H1 (cell line): Measurements from ENCODE around the gene GRIK1. TPM values are rescaled to one million over a fixed set of nuclear protein-coding genes. Genes with fewer than 3 reads are reported as not detected.

Experiments used
- CTCF ChIA-PET: fragments of 300-600 bp; sonication (Branson Sonifier 250); formaldehyde crosslinking; loops from one replicate; lab custom pipeline; 2021; ENCODE audit not compliant: partially characterized antibody; lab: Charles Lee
- POLR2A ChIA-PET: fragments of 300-600 bp; sonication (Branson Sonifier 250); formaldehyde crosslinking; loops from one replicate; lab custom pipeline; 2021; ENCODE audit warnings: inconsistent platforms; ENCODE audit not compliant: partially characterized antibody; lab: Charles Lee
- DNase-seq, 2 experiments: peaks; one replicate each; pipeline versions ENCODE4 v3.0.0 to v3.0.0-alpha.2; 2010 to 2022; ENCODE audit warnings: low spot score in 2 of 2, low read depth in 1 of 2, mixed read lengths in 1 of 2
- FAIRE-seq: peaks from 2 replicates; lab custom pipeline; 2011; peaks lifted over from hg19 to GRCh38; lab: Jason Lieb, UNC
- H2AFZ ChIP-seq: 2 replicates; pipeline ENCODE4 v1.8.1; 2012; ENCODE audit warnings: low read length, inconsistent platforms
- H2AK5ac ChIP-seq: 2 replicates; pipeline ENCODE4 v1.6.1; 2013; ENCODE audit warnings: low read depth, low read length
- H2BK120ac ChIP-seq: replicated peaks from 2 replicates; pipeline ENCODE3; 2013; ENCODE audit warnings: low read depth, low read length, inconsistent platforms
- H2BK12ac ChIP-seq: 2 replicates; pipeline ENCODE4 v1.6.1; 2013; ENCODE audit warnings: low read depth, low read length
- H2BK15ac ChIP-seq: 2 replicates; pipeline ENCODE4 v1.6.1; 2013; ENCODE audit warnings: low read length
- H2BK20ac ChIP-seq: 2 replicates; pipeline ENCODE4 v1.6.1; 2013; ENCODE audit warnings: low read length
- H2BK5ac ChIP-seq: 2 replicates; pipeline ENCODE4 v1.6.1; 2013; ENCODE audit warnings: low read depth, low read length
- H3K14ac ChIP-seq: 2 replicates; pipeline ENCODE4 v1.6.1; 2013; ENCODE audit warnings: inconsistent platforms; ENCODE audit not compliant: insufficient read length
- H3K18ac ChIP-seq: 2 replicates; pipeline ENCODE4 v1.6.1; 2013; ENCODE audit warnings: low read length; ENCODE audit errors: extremely low read depth
- H3K23ac ChIP-seq: 2 replicates; pipeline ENCODE4 v1.6.1; 2013; ENCODE audit warnings: inconsistent platforms; ENCODE audit not compliant: insufficient read length
- H3K23me2 ChIP-seq: 2 replicates; pipeline ENCODE4 v1.6.1; 2013; ENCODE audit warnings: low read depth, low read length
- H3K27ac ChIP-seq: 2 replicates; pipeline ENCODE4 v1.6.1; 2011; ENCODE audit warnings: low read depth, low read length, inconsistent platforms
- H3K27me3 ChIP-seq, 4 experiments: replicated peaks in 1 of 4; 1 replicate in 1 of 4; 2 replicates in 3 of 4; pipeline versions ENCODE4 v1.6.1 to v1.8.1; 2011 to 2013; ENCODE audit warnings: low read length in 3 of 4, mild to moderate bottlenecking in 3 of 4, inconsistent platforms in 2 of 4, mixed read lengths in 2 of 4, moderate library complexity in 1 of 4; ENCODE audit not compliant: control insufficient read depth in 3 of 4, insufficient read depth in 3 of 4; ENCODE audit errors: extremely low read depth in 1 of 4
- H3K36me3 ChIP-seq, 4 experiments: 2 replicates each; pipeline versions ENCODE4 v1.6.1 to v1.8.1; 2011 to 2013; ENCODE audit warnings: mild to moderate bottlenecking in 4 of 4, low read length in 3 of 4, moderate library complexity in 2 of 4, control low read depth in 1 of 4, inconsistent platforms in 1 of 4; ENCODE audit not compliant: insufficient read depth in 4 of 4, control insufficient read depth in 2 of 4
- H3K4ac ChIP-seq: replicated peaks from 2 replicates; pipeline ENCODE3; 2013; ENCODE audit warnings: low read length, low read depth, mixed read lengths, inconsistent platforms; ENCODE audit not compliant: insufficient read length
- H3K4me1 ChIP-seq, 4 experiments: replicated peaks in 1 of 4; 1 replicate in 1 of 4; 2 replicates in 3 of 4; pipeline versions ENCODE4 v1.6.1 to v1.8.1; 2011 to 2013; ENCODE audit warnings: low read length in 3 of 4, inconsistent platforms in 2 of 4, mixed read lengths in 1 of 4; ENCODE audit not compliant: insufficient read depth in 4 of 4, control insufficient read depth in 3 of 4
- H3K4me2 ChIP-seq, 2 experiments: 2 replicates each; pipeline versions ENCODE4 v1.6.1 to v1.8.1; 2011 to 2013; ENCODE audit warnings: low read depth in 2 of 2, low read length in 2 of 2, control low read depth in 1 of 2, inconsistent platforms in 1 of 2, mild to moderate bottlenecking in 1 of 2; ENCODE audit not compliant: insufficient read depth in 1 of 2
- H3K4me3 ChIP-seq, 4 experiments: fragments of 200-600, 300-600 bp in 1 of 4; sonication (generic), shearing (Covaris generic), sonication (Bioruptor Twin) in 1 of 4; 2 replicates each; pipeline versions ENCODE4 v1.5.1 to v1.8.1; 2011 to 2016; ENCODE audit warnings: low read length in 4 of 4, low read depth in 3 of 4, control low read depth in 2 of 4, inconsistent platforms in 2 of 4, mild to moderate bottlenecking in 2 of 4, mixed read lengths in 1 of 4, moderate library complexity in 1 of 4; ENCODE audit not compliant: insufficient read depth in 2 of 4; ENCODE audit errors: extremely low read depth in 1 of 4
- H3K56ac ChIP-seq: replicated peaks from 2 replicates; pipeline ENCODE3; 2013; ENCODE audit warnings: low read depth, mild to moderate bottlenecking, mixed read lengths, low read length, inconsistent platforms; ENCODE audit not compliant: insufficient read length
- H3K79me1 ChIP-seq: 2 replicates; pipeline ENCODE4 v1.6.1; 2013; ENCODE audit warnings: low read depth, low read length, control low read depth
- H3K79me2 ChIP-seq, 2 experiments: 2 replicates each; pipeline versions ENCODE4 v1.6.1 to v1.8.1; 2012 to 2013; ENCODE audit warnings: low read length in 2 of 2, mild to moderate bottlenecking in 2 of 2, inconsistent platforms in 1 of 2; ENCODE audit not compliant: insufficient read depth in 2 of 2, control insufficient read depth in 1 of 2
- H3K9ac ChIP-seq, 4 experiments: replicated peaks in 1 of 4; 1 replicate in 1 of 4; 2 replicates in 3 of 4; pipeline versions ENCODE4 v1.6.1 to v1.8.1; 2011 to 2013; ENCODE audit warnings: low read depth in 3 of 4, low read length in 3 of 4, control low read depth in 2 of 4, mild to moderate bottlenecking in 2 of 4, moderate library complexity in 2 of 4, inconsistent platforms in 1 of 4; ENCODE audit errors: extremely low read depth in 1 of 4
- H3K9me3 ChIP-seq, 2 experiments: 2 replicates each; pipeline versions ENCODE4 v1.6.1 to v1.8.1; 2012 to 2013; ENCODE audit warnings: mild to moderate bottlenecking in 2 of 2, moderate library complexity in 2 of 2, control low read depth in 1 of 2, inconsistent platforms in 1 of 2, low read depth in 1 of 2, low read length in 1 of 2, mixed read lengths in 1 of 2; ENCODE audit not compliant: insufficient read depth in 2 of 2
- H4K20me1 ChIP-seq, 2 experiments: replicated peaks in 1 of 2; 2 replicates each; pipeline versions ENCODE3 to v1.8.1; 2011 to 2013; ENCODE audit warnings: inconsistent platforms in 2 of 2, low read length in 2 of 2, mild to moderate bottlenecking in 1 of 2; ENCODE audit not compliant: insufficient read depth in 2 of 2, control insufficient read depth in 1 of 2
- H4K5ac ChIP-seq: 2 replicates; pipeline ENCODE4 v1.6.1; 2013; ENCODE audit warnings: low read length, low read depth, mixed read lengths, inconsistent platforms; ENCODE audit not compliant: insufficient read length
- H4K8ac ChIP-seq: 2 replicates; pipeline ENCODE4 v1.8.0; 2013; ENCODE audit warnings: mild to moderate bottlenecking, moderate library complexity, low read length, inconsistent platforms; ENCODE audit not compliant: insufficient read depth; ENCODE audit errors: extremely low read depth
- H4K91ac ChIP-seq: replicated peaks from 2 replicates; pipeline ENCODE3; 2013; ENCODE audit warnings: low read length, mixed read lengths, inconsistent platforms; ENCODE audit not compliant: insufficient read length
- CTCF ChIP-seq, 3 experiments: IDR thresholded peaks; 1 replicate in 2 of 3; 2 replicates in 1 of 3; pipeline versions ENCODE4 v1.5.1 to v1.6.1; 2011; ENCODE audit warnings: low read length in 3 of 3, mild to moderate bottlenecking in 3 of 3, inconsistent platforms in 2 of 3, low read depth in 1 of 3, moderate library complexity in 1 of 3; ENCODE audit not compliant: insufficient read depth in 1 of 3; ENCODE audit errors: control extremely low read depth in 1 of 3
- E2F6 ChIP-seq: IDR thresholded peaks from 2 replicates; pipeline ENCODE4 v1.6.1; 2012; ENCODE audit warnings: inconsistent platforms
- EP300 ChIP-seq, 2 experiments: IDR thresholded peaks; 1 replicate in 1 of 2; 2 replicates in 1 of 2; pipeline ENCODE4 v1.6.1; 2011 to 2012; ENCODE audit warnings: low read depth in 2 of 2, low read length in 2 of 2, mild to moderate bottlenecking in 2 of 2, borderline replicate concordance in 1 of 2, inconsistent platforms in 1 of 2, moderate library complexity in 1 of 2
- KDM1A ChIP-seq: fragments of 200-600, 300-600 bp; sonication (generic); IDR thresholded peaks from 2 replicates; pipeline ENCODE4 v1.7.1; 2016; ENCODE audit warnings: mild to moderate bottlenecking, low read length, borderline replicate concordance
- NANOG ChIP-seq: IDR thresholded peaks from 2 replicates; pipeline ENCODE4 v1.6.1; 2011; ENCODE audit warnings: low read length, low read depth, mild to moderate bottlenecking, inconsistent platforms; ENCODE audit not compliant: insufficient read depth, poor library complexity, severe bottlenecking
- RXRA ChIP-seq: IDR thresholded peaks from 2 replicates; pipeline ENCODE4 v1.6.1; 2011; ENCODE audit warnings: low read depth, mild to moderate bottlenecking, low read length, moderate library complexity; ENCODE audit not compliant: insufficient read depth
- SIRT6 ChIP-seq: IDR thresholded peaks from one replicate; pipeline ENCODE4 v1.7.1; 2012; ENCODE audit warnings: low read length, inconsistent platforms
- WGBS, 2 experiments: shearing (Covaris generic) in 1 of 2; methylation state at CpG; one replicate each; pipeline versions ENCODE4 v1.1.6 to v1.1.7; 2013 to 2015; ENCODE audit warnings: low lambda C conversion rate in 2 of 2, mixed read lengths in 2 of 2, inconsistent platforms in 1 of 2, low coverage in 1 of 2, missing lambda C conversion rate in 1 of 2; ENCODE audit not compliant: insufficient replicate concordance in 2 of 2, insufficient coverage in 1 of 2, insufficient read length in 1 of 2; ENCODE audit errors: extremely low coverage in 1 of 2, missing lambda C conversion rate in 1 of 2; 5-methylcytosine and 5-hydroxymethylcytosine counted together
- polyA plus RNA-seq, 7 experiments: library from polyadenylated mRNA; depleted of rRNA in 3 of 7; stranded (reverse) in 5 of 7; unstranded in 2 of 7; fragments of >200 nt in 5 of 7; fragments of 200-250 nt in 2 of 7; gene quantifications; 1 replicate in 5 of 7; 2 replicates in 1 of 7; 4 replicates in 1 of 7; pipeline versions ENCODE4 v1.2.1 to v1.2.3, GENCODE V29; 2011 to 2013; ENCODE audit warnings: missing spikeins in 2 of 7, mixed read lengths in 2 of 7
- total RNA-seq: library from RNA; stranded (reverse); fragmentation: NEBNext Ultra II Directional; extraction: Animal tissue kit (Norgen Biotek cat#: 25700); gene quantifications from 2 replicates; pipeline ENCODE4 v1.2.1, GENCODE V29; 2021

GRIK1 gene
- total and polyA plus RNA-seq, 2 of the 8 experiments (the other 6 are each of a cell fraction or from before 2014, with no cell fraction given): 0.11 to 0.32 TPM

- Histone ChIP-seq H3K14ac (no peak overlapping the region), H3K4ac (no peak overlapping the region), H3K18ac (no peak overlapping the region), H3K27ac (no peak overlapping the region), H2BK5ac (no peak overlapping the region), H4K91ac (no peak overlapping the region), H3K56ac (no peak overlapping the region), H2AFZ (no peak overlapping the region), H4K5ac (no peak overlapping the region), H3K79me2 (no peaks in the 10 kb centered on the region), H3K9me3 (no peaks in the 10 kb centered on the region), H2BK120ac (no peak overlapping the region), H3K27me3 (no peaks in the 10 kb centered on the region), H3K23me2 (no peaks in the 10 kb centered on the region; the same call in 1 of the 2 replicates), H4K8ac (no peak overlapping the region), H2BK12ac (no peak overlapping the region), H3K4me2 (no peak overlapping the region), H3K79me1 (no peaks in the 10 kb centered on the region), H2AK5ac (no peak overlapping the region), H3K9ac (no peak overlapping the region), H2BK15ac (no peak overlapping the region), H2BK20ac (no peak overlapping the region), H3K4me3 (no peak overlapping the region), H4K20me1 (no peaks in the 10 kb centered on the region), H3K4me1 (no peaks in the 10 kb centered on the region), H3K36me3 (no peaks in the 10 kb centered on the region), H3K23ac (no peak overlapping the region)
- ChIA-PET CTCF (no interaction called here), POLR2A (no interaction called here)
- FAIRE-seq: no peak
- TF ChIP-seq NANOG (no peak), CTCF (IDR thresholded peaks at IDR 0.05; ENCODE audit: control extremely low read depth in 1 of 3, insufficient read depth in 1 of 3, low read depth in 1 of 3, low read length in 3 of 3) (no peak), SIRT6 (no peak), EP300 (IDR thresholded peaks at IDR 0.05; ENCODE audit: borderline replicate concordance in 1 of 2, low read depth in 2 of 2, low read length in 2 of 2) (no peak), E2F6 (no peak), KDM1A (no peak), RXRA (no peak)
- no peak for DNase-seq
- WGBS, 2 experiments: 89% methylated on average over 3 of the region's 3 CpGs; no CpG with 5 or more reads in 1 of the 2 experiments
Observed at GRCh38 chr21:29625990-29626389, 313.8 kb downstream of the GRIK1 start.
